ENCODE results near the gene TFDP1. TPM values are rescaled to one million over a fixed set of nuclear protein-coding genes. Genes with fewer than 3 reads are reported as not detected.

Gene TFDP1
- total RNA-seq, 1 donor from 2014 or later: 49.4 TPM

- H3K9me3 ChIP-seq (ENCODE audit: insufficient read depth, low read depth, low read length): no peaks in the 10 kb centered on the region
- H3K4me3 ChIP-seq (ENCODE audit: insufficient read depth, low read depth, low read length): no peak overlapping the region
- no peaks in the 10 kb centered on the region for H3K4me1 ChIP-seq (ENCODE audit: insufficient read depth, low read length)
- no peak overlapping the region for H3K9ac ChIP-seq (ENCODE audit: low read length)
- H3K36me3 Mint-ChIP-seq (ENCODE audit: low read depth, unreplicated experiment): no peaks in the 10 kb centered on the region
- H3K4me2 ChIP-seq (ENCODE audit: low read length): no peak overlapping the region
- DNase-seq (ENCODE audit: low read depth): no peak
- no peak overlapping the region for H3K27ac Mint-ChIP-seq (ENCODE audit: unreplicated experiment)
- no peak overlapping the region for H3K4me3 Mint-ChIP-seq (ENCODE audit: unreplicated experiment)
- H3K79me2 ChIP-seq (ENCODE audit: insufficient read depth, low read length): no peaks in the 10 kb centered on the region
- no peaks in the 10 kb centered on the region for H3K4me1 Mint-ChIP-seq (ENCODE audit: low read depth, unreplicated experiment)
- no peaks in the 10 kb centered on the region for H4K20me1 ChIP-seq (ENCODE audit: insufficient read depth, low read length)
- no peaks in the 10 kb centered on the region for H3K9me3 Mint-ChIP-seq (ENCODE audit: unreplicated experiment)
- FAIRE-seq: no peak
- H3K27ac ChIP-seq (ENCODE audit: low read depth, low read length): no peak overlapping the region
- no peaks in the 10 kb centered on the region for H3K27me3 ChIP-seq (ENCODE audit: insufficient read depth, low read length)
- peaks cover 17% of the 10 kb centered on the region for H3K27me3 Mint-ChIP-seq (ENCODE audit: low read depth, unreplicated experiment)
- no peaks in the 10 kb centered on the region for H3K36me3 ChIP-seq (ENCODE audit: insufficient read depth, low read length)
- TF ChIP-seq CTCF (IDR thresholded peaks at IDR 0.05; ENCODE audit: insufficient read depth, low read depth, low read length) (no peak), EZH2 (IDR thresholded peaks at IDR 0.05; ENCODE audit: insufficient read depth, low read length) (no peak)
- no peak overlapping the region for H2AFZ ChIP-seq (ENCODE audit: low read depth, low read length)
Measured at GRCh38 chr13:113577881-113578435, 6.6 kb upstream of the TFDP1 start.

GRCh38 chr13:113579686-113580085 is 4.9 kb upstream of the TFDP1 start:
- Mint-ChIP-seq H3K4me1 (ENCODE audit: low read depth, unreplicated experiment) (no peaks in the 10 kb centered on the region), H3K9me3 (ENCODE audit: unreplicated experiment) (no peaks in the 10 kb centered on the region), H3K4me3 (ENCODE audit: unreplicated experiment) (no peak overlapping the region), H3K27me3 (ENCODE audit: low read depth, unreplicated experiment) (peaks cover 17% of the 10 kb centered on the region), H3K27ac (ENCODE audit: unreplicated experiment) (no peak overlapping the region), H3K36me3 (ENCODE audit: low read depth, unreplicated experiment) (no peaks in the 10 kb centered on the region)
- no peaks in the 10 kb centered on the region for H3K36me3 ChIP-seq (ENCODE audit: insufficient read depth, low read length)
- TF ChIP-seq EZH2 (IDR thresholded peaks at IDR 0.05; ENCODE audit: insufficient read depth, low read length): no peak
- TF ChIP-seq CTCF (IDR thresholded peaks at IDR 0.05; ENCODE audit: insufficient read depth, low read depth, low read length): no peak
- no peaks in the 10 kb centered on the region for H3K79me2 ChIP-seq (ENCODE audit: insufficient read depth, low read length)
- FAIRE-seq: no peak
- no peaks in the 10 kb centered on the region for H3K27me3 ChIP-seq (ENCODE audit: insufficient read depth, low read length)
- no peaks in the 10 kb centered on the region for H3K9me3 ChIP-seq (ENCODE audit: insufficient read depth, low read depth, low read length)
- H2AFZ ChIP-seq (ENCODE audit: low read depth, low read length): no peak overlapping the region
- no peak overlapping the region for H3K9ac ChIP-seq (ENCODE audit: low read length)
- no peak overlapping the region for H3K27ac ChIP-seq (ENCODE audit: low read depth, low read length)
- H4K20me1 ChIP-seq (ENCODE audit: insufficient read depth, low read length): no peaks in the 10 kb centered on the region
- no peak overlapping the region for H3K4me2 ChIP-seq (ENCODE audit: low read length)
- no peaks in the 10 kb centered on the region for H3K4me1 ChIP-seq (ENCODE audit: insufficient read depth, low read length)
- H3K4me3 ChIP-seq (ENCODE audit: insufficient read depth, low read depth, low read length): no peak overlapping the region
- DNase-seq (ENCODE audit: low read depth): no peak

GRCh38 chr13:113581871-113582270 is 2.7 kb upstream of the TFDP1 start:
- no peak overlapping the region for H3K27ac Mint-ChIP-seq (ENCODE audit: unreplicated experiment)
- Histone ChIP-seq H3K9ac (ENCODE audit: low read length) (no peak overlapping the region), H2AFZ (ENCODE audit: low read depth, low read length) (no peak overlapping the region), H3K36me3 (ENCODE audit: insufficient read depth, low read length) (peaks cover 9% of the 10 kb centered on the region), H3K4me1 (ENCODE audit: insufficient read depth, low read length) (peaks cover 4% of the 10 kb centered on the region), H3K27me3 (ENCODE audit: insufficient read depth, low read length) (no peaks in the 10 kb centered on the region), H3K4me3 (ENCODE audit: insufficient read depth, low read depth, low read length) (no peak overlapping the region), H3K4me2 (ENCODE audit: low read length) (no peak overlapping the region), H3K79me2 (ENCODE audit: insufficient read depth, low read length) (peaks cover 18% of the 10 kb centered on the region), H3K9me3 (ENCODE audit: insufficient read depth, low read depth, low read length) (no peaks in the 10 kb centered on the region), H3K27ac (ENCODE audit: low read depth, low read length) (no peak overlapping the region), H4K20me1 (ENCODE audit: insufficient read depth, low read length) (peaks cover 12% of the 10 kb centered on the region)
- FAIRE-seq (no peak), DNase-seq (ENCODE audit: low read depth) (no peak)
- TF ChIP-seq EZH2 (IDR thresholded peaks at IDR 0.05; ENCODE audit: insufficient read depth, low read length) (no peak), CTCF (IDR thresholded peaks at IDR 0.05; ENCODE audit: insufficient read depth, low read depth, low read length) (no peak)
- H3K36me3 Mint-ChIP-seq (ENCODE audit: low read depth, unreplicated experiment): no peaks in the 10 kb centered on the region
- no peaks in the 10 kb centered on the region for H3K9me3 Mint-ChIP-seq (ENCODE audit: unreplicated experiment)
- H3K27me3 Mint-ChIP-seq (ENCODE audit: low read depth, unreplicated experiment): peaks cover 16% of the 10 kb centered on the region
- H3K4me3 Mint-ChIP-seq (ENCODE audit: unreplicated experiment): no peak overlapping the region
- no peaks in the 10 kb centered on the region for H3K4me1 Mint-ChIP-seq (ENCODE audit: low read depth, unreplicated experiment)

Data from astrocyte (in vitro differentiated cells and primary cell).